ENCODE measurements around the gene SVIL.
"Not testable (repeated sequence)": the region's sequence is repeated elsewhere in the genome, so short reads cannot be mapped to it uniquely, and the experiment has no call there.

SVIL gene

GRCh38 chr10:29567003-29567402, 67.8 kb downstream of the SVIL start:
- DNase-seq, result no peak

DNA sequence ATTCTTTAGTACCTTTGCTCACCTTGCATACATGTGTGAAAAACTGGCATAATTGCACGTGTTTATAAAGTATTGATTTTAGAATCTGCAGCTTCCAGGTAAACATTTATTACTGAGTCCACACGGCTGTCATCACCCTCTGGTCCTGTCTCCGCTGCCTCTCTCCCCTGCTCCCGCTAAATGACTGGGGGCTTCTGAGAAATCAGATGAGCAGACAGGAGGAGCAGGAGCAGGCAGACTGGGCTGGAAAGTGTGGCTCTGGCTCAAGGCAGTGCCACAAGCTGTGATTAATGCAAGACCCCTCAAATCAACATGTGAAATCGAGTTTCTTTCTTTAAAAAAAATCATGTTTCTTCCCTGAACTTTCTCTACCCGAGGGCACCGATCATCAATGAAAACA, 68.6 kb downstream of the SVIL start:
- DNase-seq, result not testable (repeated sequence)

GRCh38 chr10:29563420-29564035, 71.2 kb downstream of the SVIL start:
- DNase-seq, result no peak

DNA sequence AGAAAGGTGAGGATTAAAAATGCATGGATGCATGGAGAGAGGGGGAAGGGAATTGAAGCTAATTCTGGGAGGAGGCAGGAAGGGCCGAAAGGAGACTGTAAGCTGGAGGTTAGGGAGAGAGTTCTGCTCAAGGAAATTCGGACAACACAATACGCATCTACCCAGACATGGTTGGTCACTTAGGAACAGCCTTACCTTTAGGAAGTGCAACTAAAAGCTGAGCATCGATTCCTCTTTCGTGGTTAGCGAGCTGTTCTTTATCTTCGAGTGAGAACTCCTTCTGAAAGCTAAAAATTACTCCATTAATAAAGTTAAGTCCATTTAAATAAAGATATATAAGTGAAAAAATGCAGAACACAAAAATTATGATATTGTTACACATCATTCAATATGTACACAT, 71.8 kb downstream of the SVIL start:
- DNase-seq, result not testable (repeated sequence)

DNA sequence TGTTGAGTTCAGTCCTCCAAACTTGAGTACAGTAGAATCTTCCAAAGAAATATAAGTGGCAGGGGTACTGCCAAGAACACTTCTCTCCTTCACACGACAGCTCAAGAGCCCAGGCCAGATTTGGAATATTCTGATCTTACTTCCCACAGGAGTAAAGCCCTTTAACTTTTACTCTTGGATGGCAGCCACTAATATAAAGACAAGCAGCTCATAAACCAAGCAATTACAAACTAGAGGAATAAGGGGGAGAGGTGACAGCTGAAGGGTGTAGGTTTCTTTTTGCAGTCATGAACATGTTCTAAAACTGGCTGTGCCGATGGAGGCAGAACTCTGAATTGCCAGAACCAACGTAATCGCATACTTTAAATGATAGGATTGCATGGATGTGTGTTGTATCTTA, 74.8 kb downstream of the SVIL start:
- DNase-seq, result no peak

DNA sequence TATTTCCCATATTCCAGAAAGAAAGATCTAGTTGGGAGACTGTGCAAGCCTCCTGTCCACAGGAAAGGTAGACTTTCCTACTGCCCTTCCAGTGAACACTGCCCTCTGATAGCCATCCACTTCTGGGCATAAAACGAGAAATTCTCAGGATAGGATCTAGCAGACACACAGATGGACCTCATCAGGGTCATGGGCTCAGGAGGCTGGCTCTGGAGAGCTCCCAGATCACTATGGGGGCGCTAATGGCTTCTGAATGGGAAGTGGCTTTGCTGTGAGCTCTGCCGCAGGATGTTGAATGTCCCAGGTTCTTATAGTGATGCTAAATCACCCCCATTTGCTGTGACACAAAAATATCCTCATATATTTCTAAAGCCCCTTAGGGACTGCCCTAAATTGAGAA, 77.1 kb downstream of the SVIL start:
- DNase-seq, result no peak

DNA sequence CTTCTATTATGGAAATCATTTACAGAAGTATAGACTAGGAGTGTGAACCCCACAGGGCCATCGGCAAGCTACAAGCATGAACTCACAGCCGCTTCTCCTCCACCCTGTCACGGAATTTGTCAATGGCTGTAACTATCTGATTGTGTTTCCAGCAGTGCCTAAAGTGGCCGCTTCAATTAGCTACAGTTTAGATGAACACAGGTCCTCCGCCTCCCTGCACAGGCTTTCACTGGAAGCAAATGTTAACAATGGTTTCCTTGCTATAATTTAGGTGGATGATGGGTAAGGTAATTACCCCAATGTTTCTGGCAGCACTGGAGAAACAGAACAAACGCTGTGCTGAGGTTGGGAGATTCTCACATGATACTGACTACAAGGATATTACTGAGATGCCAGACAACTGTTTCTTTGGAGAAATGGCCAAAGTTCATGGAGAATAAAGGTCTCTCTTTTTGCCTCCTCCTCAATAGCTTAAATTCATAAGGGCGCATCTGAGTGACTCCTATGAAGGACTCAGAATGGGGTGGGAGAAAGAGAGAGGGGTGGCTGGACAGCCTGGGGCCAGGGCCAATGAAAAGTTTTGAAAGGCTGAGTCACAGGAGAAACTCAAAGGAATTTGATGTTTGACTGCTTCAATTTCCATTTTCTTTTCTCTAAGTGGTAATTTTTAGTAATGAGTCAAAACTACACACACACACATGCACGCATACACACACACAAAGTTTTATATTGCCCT, 78.9 kb downstream of the SVIL start:
- DNase-seq, result no peak

DNA sequence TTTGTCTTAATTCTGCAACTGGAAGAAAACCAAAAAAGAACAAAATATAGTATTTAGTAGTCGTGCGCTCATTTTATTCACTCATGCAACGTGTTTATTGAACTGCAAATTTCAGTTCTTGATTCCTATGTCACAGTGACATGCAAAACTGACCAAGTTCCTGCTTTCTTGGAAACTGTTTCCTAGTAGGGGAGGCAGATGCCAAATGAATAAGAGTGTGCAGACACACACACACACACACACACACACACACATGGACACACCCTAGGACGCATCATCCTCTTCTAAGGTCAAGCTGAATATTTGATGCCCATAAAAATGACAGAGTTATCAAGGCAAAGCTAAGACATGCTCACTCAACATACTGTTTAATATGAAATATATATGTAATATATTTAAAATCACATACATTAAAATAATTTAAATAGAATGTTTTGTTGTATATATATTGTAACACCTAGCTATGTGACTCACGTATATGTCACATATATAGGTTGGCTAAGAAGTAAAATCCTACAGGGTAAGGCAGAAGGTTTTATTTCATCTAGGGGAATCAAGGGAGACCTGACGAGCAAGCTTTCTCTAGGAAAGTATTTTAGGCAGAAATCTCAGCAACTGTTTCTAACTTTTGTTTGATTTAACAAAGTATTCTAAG, 79.6 kb downstream of the SVIL start:
- no peak for DNase-seq

DNA sequence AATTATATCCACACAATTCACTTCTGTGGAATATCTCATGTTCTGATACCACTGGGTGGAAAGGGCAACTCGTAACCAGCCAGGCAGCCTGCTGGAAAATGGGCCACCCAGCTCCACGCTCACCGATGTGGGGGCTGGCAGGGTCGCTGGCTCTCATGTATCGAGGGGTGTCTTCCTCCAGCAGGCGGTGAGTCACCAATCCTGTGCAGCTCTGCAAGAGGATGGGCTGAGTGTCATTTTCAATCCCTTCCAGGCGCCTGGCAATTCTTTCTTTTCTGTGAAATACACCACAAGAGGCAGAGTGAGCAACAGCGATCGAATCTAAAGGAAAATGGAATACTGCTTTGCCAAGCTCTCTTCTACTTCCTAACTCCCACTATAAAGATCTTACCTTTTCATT, 80.1 kb downstream of the SVIL start:
- DNase-seq, result no peak

GRCh38 chr10:29553544-29554250, 81.1 kb downstream of the SVIL start:
- no peak for DNase-seq

DNA sequence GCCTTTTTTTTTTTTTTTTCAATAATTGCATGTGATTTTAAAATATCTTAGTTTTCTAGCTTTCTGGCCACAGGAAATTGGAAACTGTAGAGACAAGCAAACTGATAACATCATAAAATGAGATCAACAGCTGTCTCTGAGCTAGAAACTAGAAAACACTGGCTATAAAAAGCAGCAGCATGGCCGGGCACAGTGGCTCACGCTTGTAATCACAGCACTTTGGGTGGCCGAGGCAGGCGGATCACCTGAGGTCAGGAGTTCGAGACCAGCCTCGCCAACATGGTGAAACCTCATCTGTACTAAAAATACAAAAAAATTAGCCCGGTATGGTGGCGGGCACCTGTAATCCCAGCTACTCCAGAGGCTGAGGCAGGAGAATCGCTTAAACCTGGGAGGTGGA, 81.7 kb downstream of the SVIL start:
- not testable (repeated sequence) for DNase-seq

- not testable (repeated sequence) for DNase-seq
Observed at GRCh38 chr10:29549493-29549892, 85.3 kb downstream of the SVIL start.

GRCh38 chr10:29546773-29547313, 87.9 kb downstream of the SVIL start:
- DNase-seq, result no peak

GRCh38 chr10:29545122-29545521, 89.6 kb downstream of the SVIL start:
- DNase-seq, result no peak

DNA sequence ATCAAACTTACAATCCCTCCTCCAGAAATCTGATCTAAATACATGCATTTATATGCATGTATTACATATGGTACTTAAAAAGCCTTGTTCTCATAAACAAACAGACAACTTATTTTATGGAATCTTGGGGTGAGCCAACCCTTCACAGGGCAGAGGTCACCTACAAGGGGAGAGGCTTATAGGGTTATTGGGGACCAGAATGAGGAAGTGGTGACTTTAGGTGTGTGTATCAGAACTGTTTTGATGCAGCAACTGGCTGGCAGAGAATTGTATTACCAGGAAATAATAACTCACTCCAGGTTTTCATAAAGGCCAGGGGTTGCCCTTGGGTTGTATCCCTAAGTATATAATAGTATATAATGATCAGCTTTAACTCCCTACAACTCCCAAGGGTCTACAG, 91.1 kb downstream of the SVIL start:
- no peak for DNase-seq

DNA sequence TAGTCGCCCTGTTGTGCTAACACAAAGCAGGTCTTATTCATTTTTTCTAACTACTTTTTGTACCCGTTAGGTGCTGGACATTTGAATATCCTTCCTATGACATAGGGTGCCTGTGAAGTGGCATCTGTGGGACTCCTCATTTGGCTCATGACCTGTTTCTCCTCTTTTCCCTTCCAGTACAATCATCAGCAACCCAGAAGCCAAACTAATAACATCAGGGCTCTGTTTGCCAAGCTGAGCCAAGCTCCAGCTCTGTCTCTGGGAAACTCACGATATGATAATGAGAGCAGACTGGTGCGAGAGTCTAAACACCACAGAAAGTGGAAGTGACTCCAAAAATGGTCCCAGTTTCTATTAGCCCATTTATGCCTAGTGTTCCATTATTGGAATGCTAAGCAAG, 92.0 kb downstream of the SVIL start:
- DNase-seq, result no peak

- no peak for DNase-seq
Observed at GRCh38 chr10:29541422-29542210, 93.2 kb downstream of the SVIL start.

DNA sequence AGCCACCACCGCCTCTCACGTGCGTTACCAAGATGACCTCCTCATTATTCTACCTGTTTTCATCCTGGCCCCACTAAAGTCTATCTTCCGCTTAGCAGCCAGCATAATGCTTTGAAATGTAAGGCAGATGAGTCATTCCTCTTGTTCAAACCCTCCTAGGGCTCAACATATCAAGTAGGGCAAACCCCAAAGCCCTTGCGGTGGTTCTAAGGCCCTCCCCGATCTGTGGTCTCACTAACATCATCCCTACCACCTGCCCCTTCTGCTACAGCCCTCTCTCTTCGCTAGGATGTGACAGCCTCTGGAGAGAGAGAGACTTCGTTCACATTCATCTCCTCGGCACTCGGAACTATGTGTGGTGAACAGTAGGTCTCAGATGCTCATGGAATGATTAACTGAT, 94.8 kb downstream of the SVIL start:
- DNase-seq, result no peak

DNA sequence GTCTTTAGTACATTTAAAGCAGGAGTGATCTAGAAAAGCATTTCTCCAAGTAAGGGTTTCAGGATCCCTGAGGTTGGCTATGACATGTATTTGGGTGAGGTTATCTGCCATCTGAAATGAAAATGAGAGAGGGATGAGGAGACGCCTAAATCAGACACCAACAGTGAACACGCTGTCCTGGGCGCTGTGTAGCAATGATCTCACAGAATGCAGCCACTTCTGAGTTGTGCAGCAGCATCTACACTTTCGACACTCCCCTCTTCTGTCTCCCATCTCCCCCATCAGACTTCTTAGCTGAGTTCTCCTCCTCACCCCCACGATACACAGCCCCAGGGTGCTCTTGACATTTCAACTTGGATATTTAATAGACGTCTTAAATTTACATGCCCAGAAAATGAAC, 95.4 kb downstream of the SVIL start:
- no peak for DNase-seq

DNA sequence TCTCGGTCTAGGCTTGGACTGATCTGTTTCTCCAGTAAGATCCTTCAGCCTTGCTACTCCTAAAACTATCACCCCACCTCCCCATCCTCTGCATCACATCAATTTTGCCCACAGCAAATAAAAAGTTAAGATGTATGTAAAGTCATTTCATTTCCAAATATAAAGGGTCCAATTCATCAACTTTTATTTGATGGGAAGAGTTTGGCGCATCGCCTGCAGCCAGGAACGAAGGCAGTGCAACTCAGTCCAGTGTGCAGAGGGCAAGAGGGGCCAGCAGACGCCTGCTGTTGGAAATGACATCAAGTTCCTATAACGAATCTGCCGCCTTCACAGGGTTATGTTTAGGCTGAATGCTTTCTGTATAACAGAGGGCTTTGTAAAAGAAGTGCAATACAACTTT, 97.0 kb downstream of the SVIL start:
- DNase-seq, result no peak

GRCh38 chr10:29536691-29537090, 98.1 kb downstream of the SVIL start:
- DNase-seq, result not testable (repeated sequence)

DNA sequence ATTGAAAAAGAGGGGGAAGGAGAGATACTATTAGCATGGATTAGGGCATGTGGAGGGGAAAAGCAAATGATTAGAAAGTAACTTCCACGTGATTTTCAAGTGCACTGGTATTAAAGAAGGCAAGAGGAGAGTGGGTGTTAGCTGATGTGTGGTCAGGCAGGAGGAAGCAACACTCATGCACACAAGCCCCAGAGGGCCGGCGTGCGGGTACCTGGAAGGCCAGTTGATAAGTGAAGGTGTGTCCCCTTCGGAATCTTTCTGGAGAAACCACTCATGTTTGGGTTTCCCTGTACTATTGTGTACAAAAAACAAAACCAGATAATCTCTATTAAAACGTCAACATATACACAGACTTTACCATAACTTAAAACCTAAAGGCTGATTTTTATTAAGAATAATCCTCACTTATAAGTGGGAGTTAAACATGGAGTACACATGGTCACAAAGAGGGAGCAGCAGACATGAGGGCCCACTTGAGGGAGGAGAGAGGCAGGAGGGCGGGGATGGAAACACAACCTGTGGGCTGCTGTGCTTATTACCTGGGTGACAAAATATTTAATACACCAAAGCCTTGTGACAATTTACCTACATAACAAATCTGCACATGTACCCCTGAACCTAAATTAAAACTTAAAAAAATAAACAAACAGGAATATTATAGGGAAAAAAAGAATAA, 98.9 kb downstream of the SVIL start:
- no peak for DNase-seq

Data from activated CD8-positive, alpha-beta memory T cell treated with anti-CD3 and anti-CD28 coated beads, Interleukin-2, amount 50 U/mL, for 4 hours (primary cell).